DND-41 (cell line): Measurements from ENCODE around the gene SMAGP.
"Not testable (repeated sequence)": the region's sequence is repeated elsewhere in the genome, so short reads cannot be mapped to it uniquely, and the experiment has no call there.

Experiments
- ATAC-seq: fragments of 200-7000 bp; cut with Tn5 transposase; 3 replicates; pipeline ENCODE4 v1.9.1; 2021; ENCODE audit warnings: low read depth; ENCODE audit not compliant: insufficient read depth
- DNase-seq: peaks from one replicate; pipeline ENCODE4 v3.0.0-alpha.2; 2020
- H2AFZ ChIP-seq: 2 replicates; pipeline ENCODE4 v1.6.0; 2012; ENCODE audit warnings: low read depth, low read length
- H3K27ac ChIP-seq: 2 replicates; pipeline ENCODE4 v1.5.1; 2012; ENCODE audit warnings: low read length, inconsistent platforms
- H3K27me3 ChIP-seq: fragments of 200-600 bp; sonication (generic); 2 replicates; pipeline ENCODE4 v1.6.0; 2012; ENCODE audit warnings: low read length, mild to moderate bottlenecking, inconsistent platforms; ENCODE audit not compliant: insufficient read depth, poor library complexity
- H3K36me3 ChIP-seq: 2 replicates; pipeline ENCODE4 v1.5.1; 2012; ENCODE audit warnings: low read length, inconsistent platforms; ENCODE audit not compliant: insufficient read depth
- H3K4me1 ChIP-seq: 2 replicates; pipeline ENCODE4 v1.5.1; 2012; ENCODE audit warnings: mild to moderate bottlenecking, low read length; ENCODE audit not compliant: insufficient read depth
- H3K4me2 ChIP-seq: 2 replicates; pipeline ENCODE4 v1.6.0; 2012; ENCODE audit warnings: mild to moderate bottlenecking, moderate library complexity, low read length, inconsistent platforms; ENCODE audit not compliant: insufficient read depth
- H3K4me3 ChIP-seq, 2 experiments: fragments of 200-600 bp in 1 of 2; shearing (Covaris generic) in 1 of 2; 2 replicates each; pipeline ENCODE4 v1.5.1; 2012 to 2016; ENCODE audit warnings: inconsistent platforms in 2 of 2, low read length in 2 of 2, mild to moderate bottlenecking in 2 of 2, low read depth in 1 of 2, moderate library complexity in 1 of 2
- H3K79me2 ChIP-seq: 2 replicates; pipeline ENCODE4 v1.6.0; 2012; ENCODE audit warnings: low read length, inconsistent platforms; ENCODE audit not compliant: insufficient read depth
- H3K9ac ChIP-seq: 2 replicates; pipeline ENCODE4 v1.6.0; 2012; ENCODE audit warnings: low read depth, mild to moderate bottlenecking, inconsistent platforms, low read length, moderate library complexity
- H3K9me3 ChIP-seq: 2 replicates; pipeline ENCODE4 v1.5.1; 2012; ENCODE audit warnings: low read length, moderate library complexity, mild to moderate bottlenecking, inconsistent platforms; ENCODE audit not compliant: insufficient read depth, severe bottlenecking
- H4K20me1 ChIP-seq: 2 replicates; pipeline ENCODE4 v1.6.0; 2012; ENCODE audit warnings: low read length; ENCODE audit not compliant: insufficient read depth
- EZH2 ChIP-seq: IDR thresholded peaks from 3 replicates; pipeline ENCODE4 v1.6.1; 2012; ENCODE audit warnings: borderline replicate concordance, low read depth, mild to moderate bottlenecking, moderate library complexity, low read length, inconsistent platforms; ENCODE audit not compliant: severe bottlenecking
- TF ChIP-seq, protein P1 (sequence below): IDR thresholded peaks from 2 replicates; pipeline ENCODE4 v1.5.1; 2012; ENCODE audit warnings: borderline replicate concordance, low read length, moderate library complexity, mild to moderate bottlenecking; ENCODE audit not compliant: poor library complexity, severe bottlenecking; ENCODE audit errors: extremely low read depth

The SMAGP gene

GRCh38 chr12:51311389-51311788, 41.2 kb upstream of the SMAGP start:
- ATAC-seq: no peak
- H3K4me3 ChIP-seq: no peak overlapping the region
- no peak for TF ChIP-seq EZH2
- TF ChIP-seq, protein P1, sequence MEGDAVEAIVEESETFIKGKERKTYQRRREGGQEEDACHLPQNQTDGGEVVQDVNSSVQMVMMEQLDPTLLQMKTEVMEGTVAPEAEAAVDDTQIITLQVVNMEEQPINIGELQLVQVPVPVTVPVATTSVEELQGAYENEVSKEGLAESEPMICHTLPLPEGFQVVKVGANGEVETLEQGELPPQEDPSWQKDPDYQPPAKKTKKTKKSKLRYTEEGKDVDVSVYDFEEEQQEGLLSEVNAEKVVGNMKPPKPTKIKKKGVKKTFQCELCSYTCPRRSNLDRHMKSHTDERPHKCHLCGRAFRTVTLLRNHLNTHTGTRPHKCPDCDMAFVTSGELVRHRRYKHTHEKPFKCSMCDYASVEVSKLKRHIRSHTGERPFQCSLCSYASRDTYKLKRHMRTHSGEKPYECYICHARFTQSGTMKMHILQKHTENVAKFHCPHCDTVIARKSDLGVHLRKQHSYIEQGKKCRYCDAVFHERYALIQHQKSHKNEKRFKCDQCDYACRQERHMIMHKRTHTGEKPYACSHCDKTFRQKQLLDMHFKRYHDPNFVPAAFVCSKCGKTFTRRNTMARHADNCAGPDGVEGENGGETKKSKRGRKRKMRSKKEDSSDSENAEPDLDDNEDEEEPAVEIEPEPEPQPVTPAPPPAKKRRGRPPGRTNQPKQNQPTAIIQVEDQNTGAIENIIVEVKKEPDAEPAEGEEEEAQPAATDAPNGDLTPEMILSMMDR: no peak

GRCh38 chr12:51307655-51308593, 37.7 kb upstream of the SMAGP start:
- H3K36me3 ChIP-seq: no peaks in the 10 kb centered on the region
- TF ChIP-seq, protein P1: no peak
- TF ChIP-seq EZH2: no peak
- no peak overlapping the region for H3K4me3 ChIP-seq
- no peaks in the 10 kb centered on the region for H3K4me1 ChIP-seq
- H3K79me2 ChIP-seq: no peaks in the 10 kb centered on the region
- DNase-seq (no peak), ATAC-seq (no peak)
- H2AFZ ChIP-seq: no peak overlapping the region
- no peak overlapping the region for H3K4me2 ChIP-seq
- no peaks in the 10 kb centered on the region for H3K27me3 ChIP-seq
- H3K9ac ChIP-seq: no peak overlapping the region
- no peaks in the 10 kb centered on the region for H3K9me3 ChIP-seq
- no peak overlapping the region for H3K27ac ChIP-seq
- no peaks in the 10 kb centered on the region for H4K20me1 ChIP-seq

More at GRCh38 chr12:51311389-51311788, 41.2 kb upstream of the SMAGP start:
- H2AFZ ChIP-seq: no peak overlapping the region
- H3K4me2 ChIP-seq: no peak overlapping the region
- H3K9me3 ChIP-seq: no peaks in the 10 kb centered on the region
- DNase-seq: no peak
- H4K20me1 ChIP-seq: no peaks in the 10 kb centered on the region
- H3K9ac ChIP-seq: no peak overlapping the region
- no peak overlapping the region for H3K27ac ChIP-seq
- H3K79me2 ChIP-seq: no peaks in the 10 kb centered on the region
- H3K36me3 ChIP-seq: no peaks in the 10 kb centered on the region
- no peaks in the 10 kb centered on the region for H3K4me1 ChIP-seq
- no peaks in the 10 kb centered on the region for H3K27me3 ChIP-seq

DNA sequence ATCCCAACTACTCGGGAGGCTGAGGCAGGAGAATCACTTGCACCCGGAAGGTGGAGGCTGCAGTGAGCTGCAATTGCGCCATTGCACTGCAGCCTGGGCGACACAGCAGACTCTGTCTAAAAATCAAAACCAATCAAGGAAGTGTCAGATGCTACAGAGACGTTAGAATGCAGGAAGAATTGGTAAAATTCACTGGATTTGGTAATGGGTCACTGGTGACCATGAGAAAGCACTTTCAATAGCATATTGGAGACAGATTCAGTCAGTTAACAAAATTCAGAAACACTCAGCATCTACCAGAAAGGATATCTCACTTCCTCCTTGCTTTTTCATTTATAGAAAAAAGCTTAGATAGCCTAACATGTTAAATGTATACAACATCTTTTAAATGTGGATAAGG, 36.3 kb upstream of the SMAGP start:
- H3K36me3 ChIP-seq: no peaks in the 10 kb centered on the region
- H3K4me2 ChIP-seq: no peak overlapping the region
- no peak overlapping the region for H2AFZ ChIP-seq
- no peaks in the 10 kb centered on the region for H3K79me2 ChIP-seq
- no peak overlapping the region for H3K4me3 ChIP-seq
- no peak overlapping the region for H3K27ac ChIP-seq
- DNase-seq (no peak), ATAC-seq (no peak)
- H3K27me3 ChIP-seq: no peaks in the 10 kb centered on the region
- H3K9ac ChIP-seq: no peak overlapping the region
- no peaks in the 10 kb centered on the region for H3K4me1 ChIP-seq
- H4K20me1 ChIP-seq: no peaks in the 10 kb centered on the region
- TF ChIP-seq, protein P1: no peak
- no peak for TF ChIP-seq EZH2
- no peaks in the 10 kb centered on the region for H3K9me3 ChIP-seq

- not testable (repeated sequence) for H3K4me2 ChIP-seq, H3K27me3 ChIP-seq, DNase-seq, H3K9me3 ChIP-seq, H3K4me3 ChIP-seq, H3K9ac ChIP-seq, H3K27ac ChIP-seq, H2AFZ ChIP-seq, H4K20me1 ChIP-seq, ATAC-seq, H3K79me2 ChIP-seq, H3K36me3 ChIP-seq, H3K4me1 ChIP-seq
Observed at GRCh38 chr12:51300768-51301167, 30.6 kb upstream of the SMAGP start.
